ENCODE data around the gene MC1R. TPM values are rescaled to one million over a fixed set of nuclear protein-coding genes. Genes with fewer than 3 reads are reported as not detected.

The MC1R gene
- total and polyA plus RNA-seq, 4 donors = 0.19 to 3.3 (median 0.30) TPM

GRCh38 chr16:89946515-89946914, 27.9 kb downstream of the MC1R start:
- H3K27ac ChIP-seq (ENCODE audit: low read depth in 1 of 2, low read length in 2 of 2) = no peak overlapping the region

More at GRCh38 chr16:89946515-89946914, 27.9 kb downstream of the MC1R start:
- Histone ChIP-seq H3K9ac (ENCODE audit: low read depth in 1 of 2, low read length in 2 of 2) (no peak overlapping the region), H3K4me1 (ENCODE audit: control insufficient read depth in 4 of 4, insufficient read depth in 4 of 4, low read length in 3 of 4) (peaks cover 7 to 16% (median 9%) of the 10 kb centered on the region in 4 donors), H3K4me3 (ENCODE audit: low read depth in 1 of 3, low read length in 3 of 3) (no peak overlapping the region), H3K27me3 (ENCODE audit: control insufficient read depth in 4 of 4, insufficient read depth in 4 of 4, low read length in 3 of 4) (no peaks in the 10 kb centered on the region), H3K36me3 (ENCODE audit: control insufficient read depth in 4 of 4, insufficient read depth in 3 of 4, low read depth in 1 of 4, low read length in 3 of 4) (no peaks in the 10 kb centered on the region), H3K9me3 (ENCODE audit: control insufficient read depth in 4 of 4, low read length in 3 of 4) (no peaks in the 10 kb centered on the region)
- TF ChIP-seq HNF4A (conservative IDR thresholded peaks at IDR 0.05) (no peak), FOXA2 (IDR thresholded peaks at IDR 0.05) (no peak), CTCF (IDR thresholded peaks at IDR 0.05; ENCODE audit: low read depth, low read length, missing input control) (no peak), EGR1 (IDR thresholded peaks at IDR 0.05; ENCODE audit: low read depth in 2 of 2) (no peak), SP1 (IDR thresholded peaks at IDR 0.05) (no peak), RAD21 (IDR thresholded peaks at IDR 0.05) (no peak), TAF1 (conservative IDR thresholded peaks at IDR 0.05) (no peak), ATF3 (IDR thresholded peaks at IDR 0.05) (no peak), MAX (IDR thresholded peaks at IDR 0.05) (no peak), REST (IDR thresholded peaks at IDR 0.05) (no peak), YY1 (IDR thresholded peaks at IDR 0.05) (no peak), ZBTB33 (IDR thresholded peaks at IDR 0.05) (no peak), RXRA (IDR thresholded peaks at IDR 0.05) (no peak), HNF4G (IDR thresholded peaks at IDR 0.05) (no peak), NR2F2 (IDR thresholded peaks at IDR 0.05) (no peak), FOXA1 (IDR thresholded peaks at IDR 0.05) (no peak), JUND (IDR thresholded peaks at IDR 0.05) (no peak), GABPA (IDR thresholded peaks at IDR 0.05 in 1 of 2, conservative IDR thresholded peaks at IDR 0.05 in 1 of 2) (no peak)
- WGBS = 75% methylated on average over 5 of the region's 5 CpGs
- no peak for DNase-seq (ENCODE audit: low spot score)
